SIG-M5 (cell line): Measurements from ENCODE around the gene ARL6IP5.

Experiments
- DNase-seq: peaks from one replicate; lab custom pipeline; 2025; lab: John Stamatoyannopoulos, UW

ARL6IP5 gene

DNA sequence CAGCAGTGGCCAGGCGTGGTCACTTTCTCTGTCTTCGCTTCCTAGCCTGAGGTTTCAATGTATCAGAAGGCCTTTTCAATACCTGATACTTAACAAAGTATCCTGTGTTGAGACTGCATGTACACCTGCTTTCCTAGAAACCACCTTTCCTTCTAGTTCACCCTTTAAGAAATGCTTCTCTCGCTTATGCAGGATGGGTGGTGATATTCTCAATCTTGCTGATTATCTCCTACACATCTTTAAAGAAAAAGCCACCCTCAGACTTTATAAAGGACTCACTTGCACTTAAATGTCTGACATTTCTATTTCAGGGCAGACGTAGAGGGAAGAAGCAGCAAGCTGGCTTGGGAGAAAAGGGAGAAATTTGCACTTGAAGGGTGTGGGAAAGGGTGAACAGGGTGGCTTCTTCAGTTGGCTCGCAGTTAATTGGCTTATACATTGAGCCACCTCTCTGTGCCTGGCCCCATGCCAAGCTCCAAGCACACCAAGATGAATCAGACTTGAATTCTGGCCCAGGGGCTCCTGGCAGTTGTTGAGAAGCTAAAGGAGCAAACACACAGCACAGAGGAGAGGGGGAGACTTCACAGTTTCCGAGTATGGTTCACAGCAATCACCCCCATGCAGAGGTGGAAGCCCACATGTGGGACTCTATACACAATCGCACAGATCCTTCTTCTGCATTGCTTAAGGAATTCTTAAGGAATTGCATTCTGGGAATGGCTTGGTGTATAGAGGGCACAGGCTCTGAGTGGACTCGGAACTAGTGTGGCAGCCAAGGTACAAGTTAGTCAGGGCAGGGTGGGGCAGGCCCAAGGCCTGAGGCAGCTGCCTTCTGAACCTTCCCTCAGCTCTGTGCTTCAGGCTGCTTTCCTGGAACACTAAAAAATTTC is 1.3 kb downstream of the ARL6IP5 start:
- DNase-seq: peak; percentile 47

DNA sequence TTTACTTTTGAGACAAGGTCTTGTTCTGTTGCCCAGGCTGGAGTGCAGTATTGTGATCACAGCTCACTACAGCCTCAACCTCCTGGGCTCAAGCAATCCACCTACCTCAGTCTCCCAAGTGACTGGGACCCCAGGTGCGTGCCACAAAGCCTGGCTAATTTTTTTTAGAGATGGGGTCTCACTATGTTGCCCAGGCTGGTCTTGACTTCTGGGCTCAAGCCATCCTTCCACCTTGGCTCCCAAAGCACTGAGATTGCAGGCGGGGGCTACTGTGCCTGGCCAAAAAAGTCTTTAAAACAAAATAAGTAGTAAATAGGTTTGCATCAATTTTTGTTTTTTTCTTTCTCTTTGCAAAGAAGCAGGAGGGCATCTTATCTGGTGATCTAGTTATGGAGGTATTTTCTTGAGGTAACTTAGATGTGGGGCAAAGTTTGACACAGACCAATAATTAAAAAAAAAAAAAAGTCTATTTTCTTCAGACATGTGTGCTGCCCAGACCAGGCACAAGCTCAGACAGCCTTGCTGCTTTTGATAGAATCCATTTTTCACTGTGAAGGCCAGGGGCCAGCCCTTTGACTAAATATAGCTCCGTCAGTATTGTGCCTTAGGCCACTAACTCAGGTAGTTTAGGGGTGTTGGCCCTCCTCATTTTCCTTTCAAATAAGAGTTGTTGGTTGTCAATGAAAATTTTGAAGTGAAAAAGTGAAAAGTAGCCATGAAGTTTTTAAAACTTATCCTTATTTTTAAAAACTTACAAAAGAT is 2.5 kb downstream of the ARL6IP5 start:
- no peak for DNase-seq

DNA sequence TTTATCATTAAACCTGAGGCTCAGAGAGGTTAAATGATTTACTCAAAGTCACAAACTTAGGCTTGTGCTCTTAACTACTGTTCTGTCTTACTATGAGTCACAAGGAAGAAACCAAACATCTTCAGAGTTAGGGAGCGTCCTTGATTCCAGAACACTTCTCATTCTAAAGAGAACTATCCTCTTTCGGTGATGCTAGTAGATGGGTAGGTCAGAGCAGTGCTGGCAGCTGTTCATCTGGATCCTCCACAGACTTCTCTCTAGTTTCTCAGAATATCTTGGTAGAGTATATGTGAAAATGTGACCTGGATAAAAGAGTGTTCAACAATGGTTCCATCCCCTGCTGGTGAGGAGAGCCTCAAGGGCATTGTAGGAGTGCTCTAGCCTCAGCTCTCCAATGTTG is 3.3 kb downstream of the ARL6IP5 start:
- no peak for DNase-seq

DNA sequence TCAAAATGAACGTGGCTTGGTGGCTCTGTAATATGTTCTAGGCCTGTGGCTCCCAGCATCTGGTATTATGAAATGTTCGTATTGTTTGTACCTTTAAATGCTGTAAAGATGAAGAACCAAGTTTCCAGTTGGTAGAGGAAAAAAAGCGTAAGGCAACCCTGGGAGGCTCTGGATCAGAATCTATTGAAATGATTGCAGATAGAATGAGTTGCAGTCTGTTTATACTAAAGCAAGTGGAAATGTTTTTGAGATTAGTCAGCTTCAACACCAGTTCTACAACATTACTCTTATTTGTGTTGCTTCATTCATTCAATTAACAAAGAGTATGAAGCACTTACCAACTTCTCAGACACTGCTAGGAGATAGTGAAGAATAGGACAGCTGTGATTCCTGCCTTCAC is 5.3 kb downstream of the ARL6IP5 start:
- DNase-seq: no peak

DNA sequence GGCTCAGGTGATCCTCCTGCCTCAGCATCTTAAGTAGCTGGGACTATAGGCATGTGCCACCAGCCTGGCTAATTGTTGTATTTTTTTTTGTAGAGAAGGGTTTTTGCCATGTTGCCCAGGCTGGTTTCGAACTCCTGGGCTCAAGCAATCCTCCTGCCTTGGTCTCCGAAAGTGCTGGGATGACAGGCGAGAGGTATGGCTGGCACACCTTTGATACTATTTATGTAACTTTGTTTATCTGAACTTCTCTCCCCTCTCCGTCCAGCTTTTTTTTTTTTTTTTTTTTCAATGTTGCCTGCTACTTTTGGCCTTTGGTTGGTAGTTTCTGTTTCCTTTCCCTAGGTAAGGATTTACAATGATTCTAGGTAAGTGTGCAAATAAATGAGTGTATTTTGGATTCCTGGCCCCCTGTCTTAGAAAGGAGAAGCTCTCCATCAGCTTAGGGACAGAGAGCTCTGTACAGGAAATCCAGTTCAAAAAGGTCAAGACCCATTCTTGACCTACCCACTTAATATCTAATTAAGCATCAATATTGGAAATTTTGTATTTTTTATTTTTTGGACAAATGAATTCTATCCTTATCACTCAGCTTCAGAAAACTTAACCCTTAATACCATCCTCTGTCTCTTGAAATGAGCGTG is 6.8 kb downstream of the ARL6IP5 start:
- DNase-seq: no peak

DNA sequence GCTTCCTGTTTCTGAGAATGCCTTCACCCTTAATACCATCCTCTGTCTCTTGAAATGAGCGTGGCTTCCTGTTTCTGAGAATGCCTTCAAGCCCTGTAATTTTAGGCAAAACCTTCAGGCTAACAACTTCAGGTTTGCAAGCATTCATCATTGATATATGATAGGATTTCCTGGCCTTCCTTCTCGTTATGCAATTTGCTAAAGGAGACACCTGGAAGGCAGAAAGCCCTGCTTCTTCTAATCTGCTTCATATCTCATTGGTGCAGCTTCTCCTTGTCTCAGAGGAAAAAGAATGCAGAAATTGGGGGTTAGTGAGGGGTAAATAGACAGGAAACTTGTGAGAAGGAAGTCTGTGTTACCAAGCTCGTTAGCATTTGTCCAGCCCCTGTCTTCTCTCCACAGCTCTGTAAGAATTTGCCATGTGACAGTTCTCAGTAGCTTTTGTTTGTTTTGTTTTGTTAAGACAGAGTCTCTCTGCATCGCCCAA is 7.3 kb downstream of the ARL6IP5 start:
- peak; percentile 32 for DNase-seq

DNA sequence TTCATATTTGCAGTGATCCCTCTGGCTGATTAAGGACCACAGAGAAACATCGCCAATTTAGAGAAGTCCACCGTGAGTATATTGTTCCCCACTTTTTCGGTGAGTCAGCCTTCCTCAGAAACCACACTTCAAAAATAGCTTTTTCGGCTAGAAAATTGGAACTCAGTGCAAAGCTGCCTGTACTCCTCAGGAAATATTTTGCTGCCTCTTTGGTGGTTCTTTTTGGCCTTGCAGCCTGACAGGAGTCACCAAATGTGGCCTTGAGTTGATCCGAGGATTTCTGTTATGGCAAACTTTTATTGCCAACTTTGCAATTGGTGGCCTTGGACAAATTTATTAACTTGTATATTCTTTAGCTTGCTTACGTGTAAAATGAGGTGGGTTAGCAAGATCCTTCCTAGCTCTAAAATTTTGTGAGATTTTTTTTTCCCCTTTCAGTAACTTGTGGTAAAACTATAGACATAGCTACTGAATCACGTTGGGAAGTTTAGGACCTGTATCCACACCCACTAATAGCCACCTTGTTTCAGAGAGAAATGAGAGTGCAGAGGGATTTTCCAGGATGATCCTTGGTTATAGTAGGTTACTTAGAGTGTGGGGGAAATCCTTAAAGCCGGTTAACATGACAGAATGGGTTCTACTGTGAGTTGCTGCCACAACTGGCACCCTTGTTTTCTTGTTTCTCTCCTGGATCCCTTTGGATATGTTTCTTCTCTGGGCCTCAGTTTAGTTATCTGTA is 9.9 kb downstream of the ARL6IP5 start:
- peak; percentile 41 for DNase-seq

DNA sequence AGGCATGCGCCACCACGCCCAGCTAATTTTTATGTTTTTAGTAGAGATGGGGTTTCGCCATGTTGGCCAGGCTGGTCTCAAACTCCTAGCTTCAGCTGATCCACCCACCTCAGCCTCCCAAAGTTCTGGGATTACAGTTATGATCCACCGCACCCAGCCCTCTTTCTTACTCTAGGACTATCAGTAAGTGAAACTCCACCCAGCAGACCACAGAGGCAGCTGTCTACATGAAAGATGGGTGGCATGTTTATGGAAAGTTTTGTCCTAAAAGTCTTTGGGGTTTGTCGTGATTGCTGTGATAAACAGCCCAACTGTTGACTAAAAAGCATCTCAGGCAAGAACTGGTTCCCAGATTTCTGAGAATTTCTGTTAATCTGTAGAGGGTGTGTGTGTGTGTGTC is 10.9 kb downstream of the ARL6IP5 start:
- DNase-seq: no peak

DNA sequence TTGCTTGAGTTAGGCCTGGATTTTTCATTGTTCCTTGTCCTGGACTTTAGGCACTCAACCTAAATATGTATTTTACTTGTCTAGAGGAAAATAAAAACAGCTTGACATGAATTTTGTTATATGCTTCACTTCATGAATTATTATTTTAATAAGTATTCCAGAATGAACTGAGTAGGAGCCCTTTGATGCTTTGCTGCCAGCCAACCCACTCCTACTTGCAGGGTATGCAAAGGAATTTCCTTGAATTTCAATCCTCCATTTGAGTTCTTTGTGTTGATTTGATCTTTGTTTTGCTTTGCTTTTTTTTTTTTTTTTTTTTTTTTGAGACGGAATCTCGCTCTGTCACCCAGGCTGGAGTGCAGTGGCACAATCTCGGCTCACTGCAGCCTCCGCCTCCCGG is 11.6 kb downstream of the ARL6IP5 start:
- DNase-seq: no peak

DNA sequence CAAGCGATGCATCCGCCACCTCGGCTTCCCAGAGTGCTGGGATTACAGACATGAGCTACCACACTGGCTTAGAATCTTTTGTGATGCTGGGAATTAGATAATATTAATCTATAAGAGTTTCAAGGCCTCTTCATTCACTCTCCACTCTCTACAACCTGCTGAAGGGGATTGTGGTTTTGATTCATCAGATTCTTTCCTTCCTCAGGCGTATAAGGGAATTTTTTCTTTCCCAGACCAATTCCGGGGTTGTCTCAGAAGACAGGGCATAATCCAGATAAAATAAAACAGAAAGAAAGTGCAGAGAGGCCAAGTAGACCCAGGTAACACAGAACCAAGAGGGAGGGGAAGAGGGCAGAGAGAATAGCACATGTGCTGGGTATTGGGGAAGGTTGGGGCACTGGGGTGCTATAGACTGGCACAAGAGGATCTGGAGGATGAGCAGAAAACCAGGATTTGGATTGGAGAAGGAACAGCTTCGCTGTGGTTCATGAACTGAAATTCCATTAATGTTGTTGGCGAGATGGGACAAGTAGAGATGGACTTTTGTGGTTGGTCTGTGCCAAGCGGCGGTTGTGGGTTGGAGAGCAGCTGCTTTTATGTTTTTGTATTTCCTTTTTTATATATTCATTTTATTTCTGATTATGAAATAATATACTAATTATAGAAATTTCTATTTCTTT is 12.8 kb downstream of the ARL6IP5 start:
- no peak for DNase-seq

DNA sequence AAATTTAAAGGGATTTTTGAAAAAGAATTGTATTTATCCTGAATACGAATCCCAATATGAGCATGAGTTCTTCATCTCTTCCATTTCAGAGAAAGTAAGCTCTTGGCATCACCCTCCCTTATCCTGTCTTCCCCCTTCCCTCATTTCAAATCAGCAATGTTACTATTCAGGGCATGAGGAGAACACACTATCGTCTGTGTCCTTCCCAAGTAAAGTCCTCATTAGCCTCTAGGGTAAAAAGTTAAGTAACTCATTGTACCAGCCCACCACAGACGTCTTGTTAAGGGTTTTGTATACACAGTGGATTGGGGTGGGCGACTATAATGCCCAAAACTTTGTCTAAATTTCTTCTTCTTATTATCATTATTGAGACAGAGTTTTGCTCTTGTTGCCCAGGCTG is 14.8 kb downstream of the ARL6IP5 start:
- DNase-seq: no peak

DNA sequence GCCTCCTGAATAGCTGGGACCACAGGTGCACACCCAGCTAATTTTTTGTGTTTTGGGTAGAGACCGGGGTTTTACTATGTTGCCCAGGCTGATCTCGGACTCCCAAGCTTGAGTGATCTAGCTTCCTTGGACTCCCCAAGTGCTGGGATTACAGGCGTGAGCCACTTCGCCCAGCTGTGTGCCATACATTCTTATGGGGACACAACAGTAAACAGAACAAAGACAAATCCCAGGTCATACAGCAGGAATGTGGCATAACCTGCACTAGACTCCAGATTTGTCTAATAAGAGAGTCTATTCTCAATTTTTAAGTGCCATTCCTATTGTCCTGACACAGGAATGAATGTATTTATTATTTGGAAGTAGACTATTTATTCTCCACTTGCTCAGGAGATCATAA is 17.6 kb downstream of the ARL6IP5 start:
- no peak for DNase-seq

DNA sequence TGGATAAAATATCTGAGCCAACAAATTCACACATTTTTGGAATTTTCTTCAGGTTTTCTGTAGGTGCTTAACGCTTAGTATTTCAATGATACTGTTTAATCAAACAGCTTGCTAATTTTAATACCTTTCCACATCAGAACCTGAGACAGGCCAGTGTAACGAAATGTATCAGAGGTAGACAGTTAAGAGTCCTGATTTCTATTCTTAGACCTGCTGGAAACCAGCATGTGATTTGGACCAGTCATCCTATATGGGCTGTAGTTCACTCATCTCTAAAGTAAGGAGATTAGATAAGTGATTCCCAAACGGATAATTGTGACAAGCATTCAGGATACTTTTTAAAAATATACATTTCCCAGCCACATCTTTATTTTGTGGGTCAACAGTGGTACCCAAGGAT is 18.4 kb downstream of the ARL6IP5 start:
- no peak for DNase-seq

DNA sequence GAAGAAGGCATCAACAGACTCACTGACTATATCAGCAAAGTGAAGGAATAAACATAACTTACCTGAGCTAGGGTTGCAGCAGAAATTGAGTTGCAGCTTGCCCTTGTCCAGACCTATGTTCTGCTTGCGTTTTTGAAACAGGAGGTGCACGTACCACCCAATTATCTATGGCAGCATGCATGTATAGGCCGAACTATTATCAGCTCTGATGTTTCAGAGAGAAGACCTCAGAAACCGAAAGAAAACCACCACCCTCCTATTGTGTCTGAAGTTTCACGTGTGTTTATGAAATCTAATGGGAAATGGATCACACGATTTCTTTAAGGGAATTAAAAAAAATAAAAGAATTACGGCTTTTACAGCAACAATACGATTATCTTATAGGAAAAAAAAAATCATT is 19.8 kb downstream of the ARL6IP5 start:
- no peak for DNase-seq

DNA sequence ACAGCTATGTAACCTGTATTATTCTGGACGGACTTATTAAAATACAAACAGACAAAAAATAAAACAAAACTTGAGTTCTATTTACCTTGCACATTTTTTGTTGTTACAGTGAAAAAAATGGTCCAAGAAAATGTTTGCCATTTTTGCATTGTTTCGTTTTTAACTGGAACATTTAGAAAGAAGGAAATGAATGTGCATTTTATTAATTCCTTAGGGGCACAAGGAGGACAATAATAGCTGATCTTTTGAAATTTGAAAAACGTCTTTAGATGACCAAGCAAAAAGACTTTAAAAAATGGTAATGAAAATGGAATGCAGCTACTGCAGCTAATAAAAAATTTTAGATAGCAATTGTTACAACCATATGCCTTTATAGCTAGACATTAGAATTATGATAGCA is 20.6 kb downstream of the ARL6IP5 start:
- no peak for DNase-seq

DNA sequence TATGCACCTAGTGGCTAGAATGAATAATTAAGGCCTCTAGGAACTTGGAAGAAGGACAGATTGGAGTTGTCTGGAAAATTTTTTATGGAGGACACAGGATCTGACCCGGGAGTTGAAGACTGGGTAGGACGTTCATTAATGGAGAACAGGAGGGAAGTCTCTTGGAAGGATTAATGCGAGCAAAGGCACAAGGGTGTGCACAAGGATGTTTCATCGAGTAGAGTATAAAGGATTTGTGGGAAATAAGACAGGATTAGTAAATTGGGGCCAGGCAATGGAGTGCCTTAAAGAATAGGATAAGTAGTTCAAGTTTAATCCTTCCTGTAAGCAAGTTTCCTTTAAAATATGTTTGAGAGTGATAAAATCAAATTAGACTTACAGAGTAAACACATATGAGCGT is 23.1 kb downstream of the ARL6IP5 start:
- DNase-seq: no peak

DNA sequence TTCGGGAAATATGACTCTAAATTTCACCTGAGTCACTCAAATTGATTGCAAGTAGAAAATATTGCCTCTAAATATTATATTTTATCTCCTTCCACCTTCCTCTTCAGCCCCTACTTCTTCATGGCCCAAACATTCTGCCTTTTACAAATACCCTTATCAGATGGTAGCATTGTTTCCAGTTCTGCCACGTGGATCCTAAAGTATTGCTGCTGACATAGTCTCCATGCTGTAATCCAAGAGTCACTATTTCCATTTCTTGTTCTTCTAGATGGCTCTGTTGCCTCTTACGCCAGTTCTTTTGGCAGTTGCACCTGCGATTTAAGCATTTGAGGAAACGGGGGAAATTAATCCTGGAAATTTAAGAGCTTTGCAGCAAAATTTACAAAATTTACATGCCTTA is 24.1 kb downstream of the ARL6IP5 start:
- no peak for DNase-seq

DNA sequence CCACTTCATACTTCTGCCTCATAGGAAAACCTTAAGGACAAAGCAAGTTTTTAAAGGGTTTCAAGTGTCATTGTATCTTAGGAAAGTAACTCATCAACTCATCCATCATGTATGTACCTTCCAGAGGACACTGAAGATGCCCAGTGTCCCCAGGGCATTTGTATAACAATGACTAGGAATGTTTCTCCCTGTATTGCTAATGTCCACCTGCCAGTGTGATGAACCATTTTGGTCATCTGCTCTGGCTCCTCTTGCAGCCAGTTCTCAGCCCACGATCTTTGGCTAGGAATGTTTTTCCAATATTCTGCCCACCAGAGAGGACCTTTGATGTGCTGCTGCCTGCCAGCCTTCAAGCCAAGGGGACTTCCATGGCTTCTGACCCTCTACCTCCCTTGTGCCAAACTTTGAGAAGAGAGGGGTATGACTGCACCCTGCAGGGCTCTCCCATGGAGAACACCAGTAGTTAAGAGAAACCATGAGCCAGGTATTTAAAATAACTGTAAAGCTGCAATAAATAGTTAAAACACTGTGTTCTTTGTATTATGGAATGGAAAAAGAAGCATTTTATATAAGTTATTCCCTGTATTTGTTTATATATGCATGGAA is 26.3 kb downstream of the ARL6IP5 start:
- no peak for DNase-seq

DNA sequence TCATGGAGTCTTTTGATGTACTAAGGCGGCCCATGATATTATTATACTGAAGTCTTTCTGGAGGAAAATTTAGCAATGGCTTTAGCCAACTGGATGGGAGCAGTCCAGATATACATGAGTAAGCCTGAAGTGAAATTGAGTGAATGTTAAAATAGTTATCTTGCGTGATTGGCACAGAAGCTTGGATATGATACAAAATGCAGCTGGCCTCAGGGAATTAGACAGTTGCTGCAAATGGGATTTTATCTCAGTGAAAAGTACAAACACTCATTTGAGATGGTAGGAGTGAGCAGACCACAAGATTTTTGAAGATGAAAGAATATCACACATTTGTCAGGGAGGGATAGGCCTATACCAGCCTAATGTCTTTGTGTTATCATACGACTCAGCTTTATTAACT is 28.8 kb downstream of the ARL6IP5 start:
- DNase-seq: no peak

DNA sequence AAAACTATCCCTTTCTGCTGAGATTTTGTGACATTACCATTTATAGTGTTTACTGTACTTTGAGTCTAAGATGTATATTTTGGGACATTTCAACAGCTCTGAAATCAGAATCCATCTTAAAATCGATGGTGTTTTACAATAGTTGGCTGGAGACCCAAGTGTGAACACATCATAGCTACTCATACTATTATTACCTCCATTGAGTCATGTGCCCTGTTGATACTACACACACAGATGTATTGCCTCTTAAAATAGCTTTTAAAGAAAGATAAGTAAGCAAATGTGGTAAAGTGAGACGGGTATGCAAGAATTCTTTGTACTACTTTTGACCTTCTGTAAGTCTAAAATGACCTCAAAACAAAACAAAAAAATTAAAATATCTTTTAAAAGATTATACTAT is 31.0 kb downstream of the ARL6IP5 start:
- DNase-seq: no peak

DNA sequence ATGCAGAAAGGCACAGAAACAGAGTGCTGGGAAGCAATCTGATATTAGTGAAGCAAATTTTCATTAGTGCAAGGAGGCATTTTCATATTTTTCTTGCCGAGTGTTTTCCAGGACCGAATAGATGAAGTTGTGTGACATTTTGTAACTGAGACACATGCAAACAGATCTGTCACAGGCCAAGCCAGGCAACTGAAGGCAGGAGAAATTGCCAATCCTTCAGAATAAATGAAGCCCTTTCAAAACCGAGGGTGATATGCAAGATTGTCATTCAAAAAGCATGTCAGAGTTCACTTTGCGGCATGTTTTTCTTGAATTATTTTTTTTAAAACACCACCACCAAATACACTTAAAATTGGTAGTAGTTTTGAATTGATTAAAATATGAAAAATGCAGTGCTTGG is 31.4 kb downstream of the ARL6IP5 start:
- no peak for DNase-seq
